ENCODE results near the gene CDC42BPB.

CDC42BPB gene

GRCh38 chr14:102965971-102966655 lies 91.2 kb downstream of the CDC42BPB start:
- no peak for DNase-seq (ENCODE audit: low spot score)

DNA sequence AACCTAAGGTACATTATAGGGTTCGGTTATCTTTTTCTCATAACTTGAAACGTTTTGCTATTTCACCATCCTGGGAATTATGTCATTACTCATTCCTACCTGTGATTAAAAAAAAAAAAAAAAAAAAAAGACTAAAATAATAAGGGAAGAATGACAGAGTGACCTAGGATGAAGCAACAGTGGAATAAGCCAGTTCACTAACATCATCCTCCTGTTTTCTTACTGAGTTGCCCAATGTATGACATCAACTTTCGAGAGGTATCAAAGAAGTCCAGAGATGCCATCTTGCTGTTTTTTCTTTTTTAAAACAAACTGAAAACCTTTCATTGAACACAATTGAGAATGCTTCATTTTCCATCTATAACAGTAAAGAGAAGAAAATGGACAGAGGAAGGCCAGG lies 92.1 kb downstream of the CDC42BPB start:
- DNase-seq (ENCODE audit: low spot score), result no peak

DNA sequence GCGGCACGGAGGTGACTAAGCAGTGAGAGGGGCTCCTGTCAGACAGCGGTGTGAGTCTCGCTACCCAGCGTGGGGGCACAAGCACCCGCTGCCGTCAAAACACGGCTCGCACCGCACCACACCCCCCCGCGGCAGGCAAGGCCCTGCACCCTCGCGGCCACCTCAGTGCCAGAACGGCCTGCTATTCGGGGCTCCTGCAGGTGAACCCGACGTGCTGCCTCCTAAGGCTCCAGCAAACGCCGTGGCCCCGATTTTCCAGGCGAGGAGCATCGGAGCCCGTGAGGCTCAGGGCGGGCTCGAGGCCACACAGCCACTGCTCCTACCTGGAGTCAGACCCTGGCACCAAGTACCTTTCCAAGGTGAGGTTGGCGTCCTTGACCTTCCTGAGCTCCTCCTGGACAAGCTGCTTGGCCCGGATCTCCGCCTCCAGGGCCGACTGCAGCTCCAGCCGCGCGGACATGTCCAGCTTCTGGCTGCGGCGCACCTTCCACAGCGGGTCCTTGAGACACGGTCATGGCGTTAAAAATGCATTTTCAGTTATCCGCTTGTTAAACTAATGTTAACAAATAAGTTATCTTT lies 93.1 kb downstream of the CDC42BPB start:
- DNase-seq (ENCODE audit: low spot score), result no peak

DNA sequence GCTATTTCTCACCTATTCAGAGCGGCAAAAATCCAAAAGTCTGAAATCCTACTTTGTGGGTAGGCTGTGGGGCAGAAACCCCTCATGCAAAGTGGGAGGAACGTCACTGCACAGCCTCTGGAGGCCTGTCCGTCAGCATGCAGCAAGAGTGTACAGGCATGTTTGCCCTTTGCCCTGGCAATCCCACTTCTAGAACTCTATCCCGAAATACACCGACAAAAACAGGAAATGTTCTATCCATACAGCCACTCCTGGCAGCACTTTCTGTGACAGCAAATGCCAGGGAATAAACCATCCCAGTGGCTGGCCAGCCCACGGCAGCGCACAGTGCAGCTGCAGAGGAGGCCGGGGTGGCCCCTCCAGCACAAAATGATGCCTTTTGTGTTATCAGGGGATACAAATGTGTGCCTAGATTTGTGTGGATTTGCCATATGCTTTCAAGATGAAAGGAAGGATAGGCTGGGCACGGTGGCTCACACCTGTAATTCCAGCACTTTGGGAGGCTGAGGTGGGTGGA lies 95.2 kb downstream of the CDC42BPB start:
- no peak for DNase-seq (ENCODE audit: low spot score)

DNA sequence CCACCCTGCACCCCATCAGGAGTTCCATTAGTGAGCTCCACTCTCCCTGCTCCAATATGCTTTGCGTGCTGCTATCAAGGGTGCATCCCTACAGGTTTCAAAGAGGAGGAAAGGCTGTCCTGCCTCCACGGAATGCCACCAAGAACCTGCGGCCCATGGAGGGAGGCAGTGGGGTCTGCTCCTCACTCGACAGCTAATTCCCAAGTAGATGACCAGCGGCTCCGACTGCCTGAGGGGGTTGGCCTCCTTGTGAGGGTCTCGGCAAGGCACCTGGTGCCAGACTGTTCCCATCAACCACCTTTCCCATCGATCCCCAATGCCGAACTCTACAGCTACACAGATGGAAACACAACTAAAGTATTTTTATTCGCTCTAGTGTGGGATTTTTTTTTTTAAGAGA lies 98.9 kb downstream of the CDC42BPB start:
- DNase-seq (ENCODE audit: low spot score), result no peak

DNA sequence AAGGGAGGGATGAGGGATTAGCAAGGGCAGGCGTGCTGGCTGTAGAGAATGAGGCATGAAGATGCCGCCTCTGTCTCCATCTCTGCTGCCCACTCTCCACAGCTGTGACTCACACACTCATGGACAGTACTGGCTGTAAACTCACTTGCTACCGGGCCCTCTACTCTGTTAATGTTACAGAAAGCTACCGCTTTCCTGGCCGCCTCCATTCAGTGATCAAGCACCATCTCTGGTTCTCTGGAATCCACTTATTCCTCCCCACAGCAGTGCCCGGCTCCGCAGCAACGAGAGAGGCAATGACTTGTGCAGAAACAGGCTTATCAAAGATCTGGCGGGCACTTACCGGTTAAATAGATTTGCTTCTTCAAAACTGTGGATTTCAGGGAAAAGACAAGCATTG lies 100.1 kb downstream of the CDC42BPB start:
- DNase-seq (ENCODE audit: low spot score), result no peak

DNA sequence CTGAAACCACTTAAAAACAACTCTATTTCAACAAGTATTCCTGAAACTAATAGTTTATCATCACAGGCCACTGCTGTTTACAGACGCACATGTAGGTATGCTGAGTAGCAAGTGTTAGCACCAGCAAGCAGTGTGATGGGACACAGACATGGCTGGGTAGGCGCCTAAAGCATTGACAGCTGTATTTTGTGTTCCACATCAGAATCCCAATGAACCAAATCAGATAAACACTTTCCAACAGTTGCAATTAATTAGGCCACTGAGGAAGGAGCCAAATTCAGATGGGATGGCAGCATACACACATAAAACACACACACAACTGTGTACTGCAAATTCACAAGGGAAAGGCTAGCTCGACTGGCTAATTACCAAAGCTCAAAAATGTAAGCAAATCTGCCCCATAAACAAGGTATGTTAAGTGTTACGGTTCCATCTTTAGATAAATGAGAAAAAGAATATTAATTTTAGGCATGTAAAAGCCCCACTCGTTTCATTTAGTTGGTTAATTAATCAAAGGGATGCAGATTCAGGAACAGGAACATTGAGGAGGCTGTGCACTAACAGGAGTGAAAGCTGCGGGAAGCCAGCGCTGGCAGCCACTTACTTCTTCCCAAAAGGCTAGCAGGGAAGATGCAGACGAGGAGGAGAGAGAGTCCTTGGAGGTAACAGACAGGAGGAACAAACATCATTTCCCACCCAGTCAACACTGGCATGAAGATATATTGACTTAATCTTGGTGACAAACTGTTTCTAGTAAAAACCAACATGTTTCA lies 101.5 kb downstream of the CDC42BPB start:
- DNase-seq (ENCODE audit: low spot score), result no peak

GRCh38 chr14:102954081-102954789 lies 103.1 kb downstream of the CDC42BPB start:
- no peak for DNase-seq (ENCODE audit: low spot score)

GRCh38 chr14:102953100-102953499 lies 104.2 kb downstream of the CDC42BPB start:
- no peak for DNase-seq (ENCODE audit: low spot score)

GRCh38 chr14:102952276-102952675 lies 105.1 kb downstream of the CDC42BPB start:
- no peak for DNase-seq (ENCODE audit: low spot score)

GRCh38 chr14:102951799-102952198 lies 105.5 kb downstream of the CDC42BPB start:
- no peak for DNase-seq (ENCODE audit: low spot score)

GRCh38 chr14:102951034-102951433 lies 106.3 kb downstream of the CDC42BPB start:
- DNase-seq (ENCODE audit: low spot score), result no peak

DNA sequence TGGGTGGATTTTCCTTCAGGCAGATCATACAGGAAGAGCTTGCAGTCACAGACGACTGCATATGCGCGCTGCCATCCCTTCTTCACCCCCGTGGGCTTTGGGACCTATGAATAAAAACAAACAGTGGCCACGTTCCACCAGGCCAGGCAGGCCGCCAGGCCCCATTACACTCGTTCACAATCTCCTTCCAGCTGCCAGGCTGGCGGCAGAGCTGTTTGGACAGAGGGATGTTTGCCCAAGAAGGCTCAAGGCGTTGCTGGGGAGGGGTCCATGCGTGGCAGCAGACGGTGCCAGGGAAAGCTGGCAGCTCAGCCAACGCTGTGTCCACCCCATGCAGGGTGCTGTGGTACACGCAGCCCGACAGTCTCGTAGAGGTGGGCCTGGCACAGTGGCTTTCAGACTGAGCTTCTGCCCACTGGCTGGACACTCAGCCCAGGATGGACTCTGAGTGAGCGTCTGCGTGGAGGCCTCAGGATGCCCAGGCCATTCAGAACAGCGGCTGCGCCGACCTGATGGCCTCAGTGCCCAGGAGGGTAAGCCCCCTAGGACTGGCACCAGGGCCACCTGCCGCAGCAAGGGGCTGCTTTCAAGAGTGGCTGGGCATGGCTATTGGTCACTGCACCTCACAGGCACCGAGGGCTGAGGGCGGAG lies 107.4 kb downstream of the CDC42BPB start:
- DNase-seq (ENCODE audit: low spot score), result no peak

GRCh38 chr14:102949062-102949800 lies 108.1 kb downstream of the CDC42BPB start:
- DNase-seq (ENCODE audit: low spot score), result no peak

DNA sequence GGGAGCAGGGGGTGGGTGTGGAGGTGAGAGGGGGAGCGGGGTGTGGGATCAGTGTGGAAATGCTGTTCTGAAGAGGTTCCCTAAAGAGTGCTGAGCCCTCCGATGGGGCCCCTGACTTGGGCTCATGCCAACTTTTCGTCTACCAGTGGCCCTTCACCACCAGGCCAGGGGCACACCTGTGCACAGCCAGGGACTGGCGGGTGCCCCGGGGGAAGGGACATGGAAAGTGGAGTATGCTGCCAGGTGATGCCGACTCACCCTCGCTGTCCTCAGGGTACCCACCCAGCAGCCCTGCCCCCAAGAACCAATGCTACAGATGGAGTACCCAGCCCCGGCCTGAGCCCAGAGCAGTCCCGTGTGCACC lies 108.7 kb downstream of the CDC42BPB start:
- DNase-seq (ENCODE audit: low spot score), result no peak

DNA sequence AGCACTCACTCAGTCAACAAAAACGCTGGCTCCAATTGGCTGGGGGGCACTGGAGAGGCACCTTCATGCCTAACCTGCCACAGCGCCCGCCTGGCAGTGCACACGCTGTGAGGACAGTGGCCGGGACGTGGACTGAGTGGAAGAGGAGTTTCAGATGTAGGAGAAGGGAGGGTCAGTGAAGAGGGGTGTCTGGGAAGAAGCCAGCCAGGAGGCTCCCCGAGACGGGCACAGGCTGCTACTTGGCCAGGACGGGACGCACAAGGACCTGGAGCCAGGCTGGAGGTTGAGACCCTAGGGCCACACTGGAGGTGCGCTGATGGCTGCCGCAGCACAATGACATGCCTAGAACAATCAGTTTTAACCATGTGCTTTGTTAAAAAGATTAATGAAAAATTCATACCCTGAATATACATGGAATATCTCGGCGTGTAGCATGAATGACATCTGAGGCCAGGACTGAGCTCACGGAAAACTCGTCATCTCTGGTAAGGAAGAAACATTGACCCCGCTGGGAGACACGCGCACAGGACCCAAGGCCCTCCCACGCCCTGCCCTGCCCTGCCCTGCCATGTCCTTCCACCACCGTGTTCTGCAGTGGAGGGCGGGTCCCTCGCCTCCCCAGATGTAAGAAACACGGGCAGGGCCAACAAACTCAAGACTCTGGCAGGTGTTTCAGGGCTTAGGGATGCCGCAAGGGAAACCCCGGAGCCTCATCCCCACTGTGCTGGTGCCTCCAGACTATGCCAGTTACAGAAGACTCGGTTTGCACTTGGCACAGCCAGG lies 109.8 kb downstream of the CDC42BPB start:
- DNase-seq (ENCODE audit: low spot score), result no peak

DNA sequence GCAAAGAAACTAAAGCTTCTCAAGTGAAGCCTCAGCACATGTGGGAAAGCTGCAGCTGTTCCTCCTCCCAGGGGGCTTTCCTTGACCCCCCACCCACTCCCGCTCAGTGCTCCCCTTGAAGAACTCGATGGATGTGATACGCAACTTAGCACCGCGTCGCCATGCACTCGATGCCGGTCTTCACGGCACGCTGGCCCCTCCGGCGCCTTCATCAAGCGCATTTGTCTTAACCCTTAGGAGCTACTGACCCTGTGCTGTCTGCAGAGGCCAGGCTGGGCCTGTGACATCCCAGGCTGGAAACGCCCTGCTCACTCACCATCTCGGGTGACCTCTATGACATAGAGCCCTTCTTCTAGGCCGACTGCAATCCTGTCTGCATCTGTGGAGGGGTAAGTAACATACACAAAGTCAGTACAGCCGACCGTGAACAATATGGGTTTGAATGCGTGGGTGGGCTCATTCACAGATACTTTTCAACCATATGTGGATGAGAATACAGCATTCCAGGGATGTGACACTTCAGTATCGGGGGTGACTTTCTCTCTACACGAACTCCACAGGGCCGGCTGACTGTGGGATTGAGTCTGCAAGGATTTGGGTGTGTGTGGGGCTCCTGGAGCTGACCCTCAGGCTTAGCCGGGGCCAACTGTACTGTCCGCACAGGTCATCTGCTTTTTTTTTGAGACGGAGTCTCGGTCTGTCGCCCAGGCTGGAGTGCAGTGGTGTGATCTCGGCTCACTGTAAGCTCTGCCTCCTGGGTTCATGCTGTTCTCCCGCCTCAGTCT lies 111.8 kb downstream of the CDC42BPB start:
- DNase-seq (ENCODE audit: low spot score), result no peak

- peak; percentile 20 for DNase-seq (ENCODE audit: low spot score)
Measured at GRCh38 chr14:102944448-102945330, 112.7 kb downstream of the CDC42BPB start.

GRCh38 chr14:102943979-102944378 lies 113.4 kb downstream of the CDC42BPB start:
- DNase-seq (ENCODE audit: low spot score), result no peak

All from D341Med (cell line).